AG10803 (cell line): ENCODE measurements around the gene DCUN1D2.

Source experiments
- DNase-seq: peaks from one replicate; pipeline ENCODE4 v3.0.0; 2010; ENCODE audit warnings: low read depth
- H3K4me3 ChIP-seq: 2 replicates; pipeline ENCODE4 v1.5.1; 2011; ENCODE audit warnings: mild to moderate bottlenecking, low read length, control low read depth
- TF ChIP-seq, protein P1 (sequence below): conservative IDR thresholded peaks from 2 replicates; pipeline ENCODE4 v1.5.1; 2011; ENCODE audit warnings: mild to moderate bottlenecking, low read length, control low read depth, inconsistent platforms

Gene DCUN1D2

GRCh38 chr13:113456116-113456702 lies 34.3 kb downstream of the DCUN1D2 start:
- DNase-seq = no peak
- H3K4me3 ChIP-seq = no peak overlapping the region
- TF ChIP-seq, protein P1, sequence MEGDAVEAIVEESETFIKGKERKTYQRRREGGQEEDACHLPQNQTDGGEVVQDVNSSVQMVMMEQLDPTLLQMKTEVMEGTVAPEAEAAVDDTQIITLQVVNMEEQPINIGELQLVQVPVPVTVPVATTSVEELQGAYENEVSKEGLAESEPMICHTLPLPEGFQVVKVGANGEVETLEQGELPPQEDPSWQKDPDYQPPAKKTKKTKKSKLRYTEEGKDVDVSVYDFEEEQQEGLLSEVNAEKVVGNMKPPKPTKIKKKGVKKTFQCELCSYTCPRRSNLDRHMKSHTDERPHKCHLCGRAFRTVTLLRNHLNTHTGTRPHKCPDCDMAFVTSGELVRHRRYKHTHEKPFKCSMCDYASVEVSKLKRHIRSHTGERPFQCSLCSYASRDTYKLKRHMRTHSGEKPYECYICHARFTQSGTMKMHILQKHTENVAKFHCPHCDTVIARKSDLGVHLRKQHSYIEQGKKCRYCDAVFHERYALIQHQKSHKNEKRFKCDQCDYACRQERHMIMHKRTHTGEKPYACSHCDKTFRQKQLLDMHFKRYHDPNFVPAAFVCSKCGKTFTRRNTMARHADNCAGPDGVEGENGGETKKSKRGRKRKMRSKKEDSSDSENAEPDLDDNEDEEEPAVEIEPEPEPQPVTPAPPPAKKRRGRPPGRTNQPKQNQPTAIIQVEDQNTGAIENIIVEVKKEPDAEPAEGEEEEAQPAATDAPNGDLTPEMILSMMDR = no peak

DNA sequence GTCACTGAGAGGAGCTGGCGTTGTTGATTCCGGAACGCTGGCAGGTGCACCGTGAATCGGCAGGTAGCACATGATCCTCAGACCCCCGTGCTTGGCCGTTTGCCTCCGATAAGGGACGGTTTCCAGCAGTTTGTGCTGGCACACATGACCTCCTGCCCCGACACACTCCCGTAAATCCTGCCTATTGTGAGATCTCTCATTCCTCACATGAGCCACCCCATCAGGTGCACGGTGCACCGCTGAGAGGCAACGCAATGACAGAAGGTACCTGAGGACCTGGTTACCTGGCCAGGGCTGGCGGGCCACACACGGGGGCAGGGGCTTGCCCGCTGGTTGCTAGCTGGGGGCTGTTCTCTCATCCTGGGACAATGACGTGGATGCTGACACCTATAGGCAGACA lies 35.1 kb downstream of the DCUN1D2 start:
- H3K4me3 ChIP-seq = no peak overlapping the region
- TF ChIP-seq, protein P1 = no peak
- no peak for DNase-seq

- no peak overlapping the region for H3K4me3 ChIP-seq
- TF ChIP-seq, protein P1 = no peak
- DNase-seq = no peak
Observed at GRCh38 chr13:113454936-113455335, 35.6 kb downstream of the DCUN1D2 start.

- no peak for DNase-seq
- TF ChIP-seq, protein P1 = no peak
- no peak within 1 kb of the TSS for H3K4me3 ChIP-seq
Observed at GRCh38 chr13:113452942-113453901, 37.3 kb downstream of the DCUN1D2 start, which contains the start of gene ADPRHL1. ADPRHL1 (minus strand) TSS chr13:113453488; CDS start chr13:113453437, 51 bp downstream.

- no peak overlapping the region for H3K4me3 ChIP-seq
- DNase-seq = no peak
- TF ChIP-seq, protein P1 = no peak
Observed at GRCh38 chr13:113452466-113452865, 38.0 kb downstream of the DCUN1D2 start.

DNA sequence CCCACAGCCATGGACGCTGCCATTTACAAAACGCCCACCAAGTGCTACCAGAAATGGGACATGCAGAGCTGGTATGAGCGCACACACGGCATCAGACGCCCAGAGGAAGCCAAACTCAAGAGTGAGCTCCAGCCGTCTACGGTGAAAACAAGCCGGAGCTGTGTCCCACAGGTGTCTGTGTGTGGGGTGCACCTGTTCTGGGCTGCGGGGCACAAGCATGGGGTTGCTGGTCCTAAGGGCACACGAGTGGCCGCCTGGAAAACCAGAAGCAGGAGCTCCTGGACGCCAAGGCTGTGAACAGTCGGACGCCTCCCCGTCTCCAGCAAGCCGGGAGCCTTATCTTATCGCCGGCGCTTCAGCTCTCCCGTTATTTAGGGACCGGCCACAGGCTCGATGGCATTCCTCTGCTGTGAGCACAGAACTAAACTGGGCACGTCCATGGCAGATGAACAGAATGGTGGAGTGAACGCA lies 38.5 kb downstream of the DCUN1D2 start:
- no peak overlapping the region for H3K4me3 ChIP-seq
- DNase-seq = no peak
- TF ChIP-seq, protein P1 = no peak
